Measurements from ENCODE around the gene PCCA.

PCCA gene

DNA sequence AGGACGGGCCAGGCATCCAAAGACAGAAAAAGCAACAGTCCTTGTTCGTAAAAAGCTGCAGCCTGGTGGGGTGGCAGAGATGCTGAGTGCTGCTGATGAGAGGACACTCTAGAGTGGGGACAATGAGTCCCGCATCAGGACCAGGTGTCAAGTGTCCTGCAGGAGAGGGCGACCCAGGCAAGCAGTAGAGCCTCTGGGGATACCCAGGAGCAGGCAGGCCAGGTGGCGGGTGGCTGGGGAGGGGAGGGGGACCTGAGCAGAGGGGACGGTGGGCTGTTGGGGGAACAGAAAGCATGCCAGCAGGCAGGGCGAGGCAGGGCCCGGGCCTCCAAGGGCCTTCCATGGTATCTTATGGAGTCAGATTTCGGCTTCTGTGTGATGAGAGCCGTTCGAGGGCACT, 463.9 kb downstream of the PCCA start:
- H3K9ac ChIP-seq (ENCODE audit: low read depth, low read length), result no peak overlapping the region
- no peak overlapping the region for H3K4me2 ChIP-seq (ENCODE audit: insufficient read depth, low read length)
- ATAC-seq (ENCODE audit: insufficient read depth, low read depth), result no peak
- H3K79me2 ChIP-seq (ENCODE audit: insufficient read depth, low read length), result no peaks in the 10 kb centered on the region
- no peaks in the 10 kb centered on the region for H3K4me1 ChIP-seq (ENCODE audit: insufficient read depth, low read length)
- H3K27me3 ChIP-seq (ENCODE audit: insufficient read depth, low read length, poor library complexity), result no peaks in the 10 kb centered on the region
- TF ChIP-seq, protein P1, sequence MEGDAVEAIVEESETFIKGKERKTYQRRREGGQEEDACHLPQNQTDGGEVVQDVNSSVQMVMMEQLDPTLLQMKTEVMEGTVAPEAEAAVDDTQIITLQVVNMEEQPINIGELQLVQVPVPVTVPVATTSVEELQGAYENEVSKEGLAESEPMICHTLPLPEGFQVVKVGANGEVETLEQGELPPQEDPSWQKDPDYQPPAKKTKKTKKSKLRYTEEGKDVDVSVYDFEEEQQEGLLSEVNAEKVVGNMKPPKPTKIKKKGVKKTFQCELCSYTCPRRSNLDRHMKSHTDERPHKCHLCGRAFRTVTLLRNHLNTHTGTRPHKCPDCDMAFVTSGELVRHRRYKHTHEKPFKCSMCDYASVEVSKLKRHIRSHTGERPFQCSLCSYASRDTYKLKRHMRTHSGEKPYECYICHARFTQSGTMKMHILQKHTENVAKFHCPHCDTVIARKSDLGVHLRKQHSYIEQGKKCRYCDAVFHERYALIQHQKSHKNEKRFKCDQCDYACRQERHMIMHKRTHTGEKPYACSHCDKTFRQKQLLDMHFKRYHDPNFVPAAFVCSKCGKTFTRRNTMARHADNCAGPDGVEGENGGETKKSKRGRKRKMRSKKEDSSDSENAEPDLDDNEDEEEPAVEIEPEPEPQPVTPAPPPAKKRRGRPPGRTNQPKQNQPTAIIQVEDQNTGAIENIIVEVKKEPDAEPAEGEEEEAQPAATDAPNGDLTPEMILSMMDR (IDR thresholded peaks at IDR 0.05; ENCODE audit: borderline replicate concordance, extremely low read depth, low read length, poor library complexity, severe bottlenecking), result no peak
- TF ChIP-seq EZH2 (IDR thresholded peaks at IDR 0.05; ENCODE audit: borderline replicate concordance, low read depth, low read length, severe bottlenecking), result no peak
- H3K4me3 ChIP-seq (ENCODE audit: low read depth in 1 of 2, low read length in 2 of 2), result no peak overlapping the region
- no peaks in the 10 kb centered on the region for H3K9me3 ChIP-seq (ENCODE audit: insufficient read depth, low read length, severe bottlenecking)
- no peaks in the 10 kb centered on the region for H4K20me1 ChIP-seq (ENCODE audit: insufficient read depth, low read length)
- no peak overlapping the region for H2AFZ ChIP-seq (ENCODE audit: low read depth, low read length)
- H3K36me3 ChIP-seq (ENCODE audit: insufficient read depth, low read length), result no peaks in the 10 kb centered on the region
- no peak for DNase-seq
- H3K27ac ChIP-seq (ENCODE audit: low read length), result no peak overlapping the region

DNA sequence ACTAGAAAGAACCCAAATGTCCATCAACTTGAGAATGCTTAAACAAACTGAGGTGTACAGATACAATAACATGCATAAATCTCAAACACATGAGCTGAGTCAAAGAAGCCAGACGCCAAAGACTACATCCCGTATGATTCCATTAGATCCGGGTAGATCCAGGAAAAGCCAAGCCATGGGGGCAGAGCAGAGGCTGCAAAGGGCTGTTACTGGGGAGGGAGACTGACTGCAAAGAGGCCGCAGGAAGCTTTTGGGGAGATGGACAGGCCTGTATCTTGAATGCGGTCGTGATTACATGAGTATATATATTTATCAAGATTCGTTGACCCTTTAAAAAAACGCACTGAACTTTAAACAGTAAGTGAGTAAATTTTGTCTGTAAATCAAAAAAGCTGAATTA, 471.0 kb downstream of the PCCA start:
- H3K9ac ChIP-seq (ENCODE audit: low read depth, low read length), result no peak overlapping the region
- no peak for ATAC-seq (ENCODE audit: insufficient read depth, low read depth)
- H3K4me1 ChIP-seq (ENCODE audit: insufficient read depth, low read length), result no peaks in the 10 kb centered on the region
- TF ChIP-seq, protein P1 (IDR thresholded peaks at IDR 0.05; ENCODE audit: borderline replicate concordance, extremely low read depth, low read length, poor library complexity, severe bottlenecking), result no peak
- no peak for TF ChIP-seq EZH2 (IDR thresholded peaks at IDR 0.05; ENCODE audit: borderline replicate concordance, low read depth, low read length, severe bottlenecking)
- H3K4me3 ChIP-seq (ENCODE audit: low read depth in 1 of 2, low read length in 2 of 2), result no peak overlapping the region
- H3K27me3 ChIP-seq (ENCODE audit: insufficient read depth, low read length, poor library complexity), result no peaks in the 10 kb centered on the region
- H3K79me2 ChIP-seq (ENCODE audit: insufficient read depth, low read length), result no peaks in the 10 kb centered on the region
- no peaks in the 10 kb centered on the region for H3K36me3 ChIP-seq (ENCODE audit: insufficient read depth, low read length)
- H2AFZ ChIP-seq (ENCODE audit: low read depth, low read length), result no peak overlapping the region
- H3K9me3 ChIP-seq (ENCODE audit: insufficient read depth, low read length, severe bottlenecking), result no peaks in the 10 kb centered on the region
- no peak for DNase-seq
- no peak overlapping the region for H3K27ac ChIP-seq (ENCODE audit: low read length)
- H4K20me1 ChIP-seq (ENCODE audit: insufficient read depth, low read length), result no peaks in the 10 kb centered on the region
- H3K4me2 ChIP-seq (ENCODE audit: insufficient read depth, low read length), result no peak overlapping the region

DNA sequence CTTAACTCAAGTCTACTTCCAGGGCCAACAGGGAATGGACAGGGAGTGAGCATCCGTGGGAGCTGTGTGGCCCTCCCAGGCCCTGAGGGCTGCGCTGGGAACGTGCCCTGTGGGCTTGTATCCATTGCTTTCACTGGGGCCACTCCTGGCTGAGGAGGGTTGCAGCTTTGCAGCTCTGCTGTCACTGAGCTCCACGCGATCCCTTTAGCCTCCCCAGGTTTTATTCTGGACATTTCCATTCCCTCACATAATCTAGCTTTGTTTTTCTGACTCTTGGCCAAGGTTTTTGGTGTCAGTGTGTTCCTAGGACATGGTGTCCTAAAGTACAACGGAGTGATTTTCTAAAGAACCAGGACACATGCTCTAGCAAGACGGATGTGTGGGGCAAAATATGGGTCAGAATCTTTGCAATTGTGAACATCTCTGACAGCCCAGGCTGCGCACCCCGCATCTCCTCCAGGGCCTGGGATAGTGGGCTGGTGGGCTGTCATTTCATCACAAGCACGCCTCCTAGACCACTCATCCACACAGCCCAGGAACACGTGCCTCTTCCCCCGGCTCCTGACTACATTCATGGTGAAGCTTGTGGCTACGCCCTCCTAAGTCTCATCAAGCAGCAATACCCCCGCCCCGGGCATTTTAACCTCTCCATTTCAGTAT, 471.7 kb downstream of the PCCA start:
- no peak for DNase-seq
- TF ChIP-seq, protein P1 (IDR thresholded peaks at IDR 0.05; ENCODE audit: borderline replicate concordance, extremely low read depth, low read length, poor library complexity, severe bottlenecking), result no peak
- H4K20me1 ChIP-seq (ENCODE audit: insufficient read depth, low read length), result no peaks in the 10 kb centered on the region
- no peak overlapping the region for H3K4me2 ChIP-seq (ENCODE audit: insufficient read depth, low read length)
- H3K36me3 ChIP-seq (ENCODE audit: insufficient read depth, low read length), result no peaks in the 10 kb centered on the region
- H3K4me1 ChIP-seq (ENCODE audit: insufficient read depth, low read length), result no peaks in the 10 kb centered on the region
- H3K27me3 ChIP-seq (ENCODE audit: insufficient read depth, low read length, poor library complexity), result no peaks in the 10 kb centered on the region
- H3K27ac ChIP-seq (ENCODE audit: low read length), result no peak overlapping the region
- no peak overlapping the region for H3K9ac ChIP-seq (ENCODE audit: low read depth, low read length)
- no peak overlapping the region for H2AFZ ChIP-seq (ENCODE audit: low read depth, low read length)
- H3K9me3 ChIP-seq (ENCODE audit: insufficient read depth, low read length, severe bottlenecking), result no peaks in the 10 kb centered on the region
- H3K79me2 ChIP-seq (ENCODE audit: insufficient read depth, low read length), result no peaks in the 10 kb centered on the region
- no peak for ATAC-seq (ENCODE audit: insufficient read depth, low read depth)
- no peak overlapping the region for H3K4me3 ChIP-seq (ENCODE audit: low read depth in 1 of 2, low read length in 2 of 2)

DNA sequence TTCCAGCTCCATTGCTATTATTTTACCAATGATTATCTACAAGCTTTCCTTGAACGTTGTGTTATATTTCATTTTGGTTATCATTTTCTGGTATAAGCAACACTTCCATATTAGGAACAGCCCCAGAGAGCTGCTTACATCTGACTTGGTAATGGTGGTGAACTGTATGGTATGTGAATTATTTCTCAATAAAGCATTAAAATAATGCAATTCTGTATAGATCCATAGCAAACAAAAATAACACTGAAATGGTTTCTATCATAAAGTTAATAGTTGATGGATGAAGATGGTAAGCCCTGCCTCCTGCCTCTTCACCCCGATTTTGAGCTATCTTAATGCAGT, 472.2 kb downstream of the PCCA start:
- no peaks in the 10 kb centered on the region for H3K4me1 ChIP-seq (ENCODE audit: insufficient read depth, low read length)
- H3K4me3 ChIP-seq (ENCODE audit: low read depth in 1 of 2, low read length in 2 of 2), result no peak overlapping the region
- no peaks in the 10 kb centered on the region for H4K20me1 ChIP-seq (ENCODE audit: insufficient read depth, low read length)
- no peak overlapping the region for H2AFZ ChIP-seq (ENCODE audit: low read depth, low read length)
- no peak overlapping the region for H3K4me2 ChIP-seq (ENCODE audit: insufficient read depth, low read length)
- no peak overlapping the region for H3K27ac ChIP-seq (ENCODE audit: low read length)
- H3K27me3 ChIP-seq (ENCODE audit: insufficient read depth, low read length, poor library complexity), result no peaks in the 10 kb centered on the region
- TF ChIP-seq, protein P1 (IDR thresholded peaks at IDR 0.05; ENCODE audit: borderline replicate concordance, extremely low read depth, low read length, poor library complexity, severe bottlenecking), result no peak
- no peak for TF ChIP-seq EZH2 (IDR thresholded peaks at IDR 0.05; ENCODE audit: borderline replicate concordance, low read depth, low read length, severe bottlenecking)
- H3K9me3 ChIP-seq (ENCODE audit: insufficient read depth, low read length, severe bottlenecking), result peaks cover 3% of the 10 kb centered on the region
- DNase-seq, result no peak
- no peaks in the 10 kb centered on the region for H3K79me2 ChIP-seq (ENCODE audit: insufficient read depth, low read length)
- H3K9ac ChIP-seq (ENCODE audit: low read depth, low read length), result no peak overlapping the region
- ATAC-seq (ENCODE audit: insufficient read depth, low read depth), result no peak
- no peaks in the 10 kb centered on the region for H3K36me3 ChIP-seq (ENCODE audit: insufficient read depth, low read length)

Measured in DND-41 (cell line).